SK-N-SH (cell line): ENCODE measurements around the gene POLR1E. TPM values are rescaled to one million over a fixed set of nuclear protein-coding genes. Genes with fewer than 3 reads are reported as not detected.

Source experiments
- CTCF ChIA-PET: fragments of 300-600, 350-600 bp; formaldehyde crosslinking; extraction: SDS; loops from one replicate; lab custom pipeline; 2021; lab: Yijun Ruan, JAX
- POLR2A ChIA-PET: fragments of 350-600 bp; sonication (Branson Sonifier 250); formaldehyde crosslinking; extraction: SDS; loops from one replicate; lab custom pipeline; 2020; ENCODE audit warnings: antibody characterized with exemption, inconsistent platforms; lab: Yijun Ruan, JAX
- DNase-seq: peaks from one replicate; pipeline ENCODE4 v3.0.0; 2012
- H2AFZ ChIP-seq: fragments of 200-600 bp; sonication (generic); 2 replicates; pipeline ENCODE4 v1.8.1; 2016; ENCODE audit warnings: antibody characterized with exemption, mild to moderate bottlenecking, low read depth
- H3F3A ChIP-seq: fragments of 200-600 bp; sonication (generic); replicated peaks from 2 replicates; pipeline ENCODE3; 2016; ENCODE audit warnings: antibody characterized with exemption, mild to moderate bottlenecking; ENCODE audit not compliant: insufficient read depth
- H3K27ac ChIP-seq, 2 experiments: fragments of 200-500 bp in 1 of 2; fragments of 200-600 bp in 1 of 2; sonication (Bioruptor generic) in 1 of 2; sonication (generic), shearing (Covaris generic) in 1 of 2; 2 replicates each; pipeline versions ENCODE4 v1.5.1 to v1.6.1; 2014 to 2016; ENCODE audit warnings: low read depth in 2 of 2, inconsistent platforms in 1 of 2, low read length in 1 of 2, mild to moderate bottlenecking in 1 of 2, mixed read lengths in 1 of 2
- H3K27me3 ChIP-seq: fragments of 200-600 bp; sonication (generic), shearing (Covaris generic); 2 replicates; pipeline ENCODE4 v1.6.1; 2016; ENCODE audit warnings: mixed run types; ENCODE audit not compliant: insufficient read depth
- H3K36me3 ChIP-seq, 2 experiments: fragments of 200-500 bp in 1 of 2; fragments of 200-600 bp in 1 of 2; sonication (Bioruptor generic) in 1 of 2; sonication (generic) in 1 of 2; replicated peaks in 1 of 2; 2 replicates each; pipeline versions ENCODE3 to v1.5.1; 2014 to 2016; ENCODE audit warnings: low read length in 1 of 2, mild to moderate bottlenecking in 1 of 2; ENCODE audit not compliant: insufficient read depth in 2 of 2, control insufficient read depth in 1 of 2
- H3K4me1 ChIP-seq, 2 experiments: fragments of 200-500 bp in 1 of 2; fragments of 200-600 bp in 1 of 2; sonication (Bioruptor generic) in 1 of 2; sonication (generic), shearing (Covaris generic) in 1 of 2; 2 replicates each; pipeline versions ENCODE4 v1.5.1 to v1.6.1; 2014 to 2016; ENCODE audit warnings: low read depth in 1 of 2, low read length in 1 of 2, mixed run types in 1 of 2; ENCODE audit not compliant: insufficient read depth in 2 of 2, control insufficient read depth in 1 of 2
- H3K4me2 ChIP-seq: fragments of 200-600 bp; sonication (generic), shearing (Covaris generic); 2 replicates; pipeline ENCODE4 v1.6.1; 2017; ENCODE audit warnings: mixed run types
- H3K4me3 ChIP-seq, 2 experiments: fragments of 200-500 bp in 1 of 2; fragments of 200-600 bp in 1 of 2; sonication (Bioruptor generic) in 1 of 2; sonication (generic), shearing (Covaris generic) in 1 of 2; 2 replicates each; pipeline versions ENCODE4 v1.5.1 to v1.8.1; 2014 to 2016; ENCODE audit warnings: low read depth in 2 of 2, inconsistent platforms in 1 of 2, low read length in 1 of 2, mild to moderate bottlenecking in 1 of 2, mixed read lengths in 1 of 2, moderate library complexity in 1 of 2
- H3K79me2 ChIP-seq: fragments of 200-600 bp; sonication (generic); 2 replicates; pipeline ENCODE4 v1.8.1; 2017; ENCODE audit warnings: mild to moderate bottlenecking; ENCODE audit not compliant: insufficient read depth
- H3K9ac ChIP-seq: fragments of 200-600 bp; sonication (generic); 2 replicates; pipeline ENCODE4 v1.6.1; 2017; ENCODE audit warnings: mixed run types
- H3K9me2 ChIP-seq: fragments of 200-600 bp; sonication (generic); 2 replicates; pipeline ENCODE4 v1.6.1; 2017; ENCODE audit warnings: mixed run types
- H3K9me3 ChIP-seq: fragments of 200-600 bp; sonication (generic); 2 replicates; pipeline ENCODE4 v1.6.1; 2017; ENCODE audit warnings: mixed run types, mild to moderate bottlenecking, moderate library complexity
- H4K20me1 ChIP-seq: fragments of 200-600 bp; sonication (generic); 2 replicates; pipeline ENCODE4 v1.6.1; 2017; ENCODE audit warnings: mild to moderate bottlenecking, mixed run types; ENCODE audit not compliant: insufficient read depth
- EP300 ChIP-seq, 2 experiments: IDR thresholded peaks; 2 replicates each; pipeline versions ENCODE4 v1.4.0 to v1.6.1; 2012; ENCODE audit warnings: borderline replicate concordance in 1 of 2, low read depth in 1 of 2, low read length in 1 of 2
- EZH2phosphoT487 ChIP-seq: fragments of 200-600 bp; sonication (generic); IDR thresholded peaks from 2 replicates; pipeline ENCODE4 v1.6.1; 2017; ENCODE audit warnings: low read depth, mixed run types, mild to moderate bottlenecking, antibody characterized with exemption, moderate library complexity, borderline replicate concordance
- FOXJ3 ChIP-seq: sonication (generic); formaldehyde crosslinking; IDR thresholded peaks from 2 replicates; pipeline ENCODE4 v1.5.1; 2020; ENCODE audit warnings: mild to moderate bottlenecking, missing genetic modification reagents
- FOXM1 ChIP-seq: IDR thresholded peaks from 2 replicates; pipeline ENCODE4 v1.4.0; 2012; ENCODE audit warnings: low read depth, mild to moderate bottlenecking
- GABPA ChIP-seq: IDR thresholded peaks from 2 replicates; pipeline ENCODE4 v1.4.0; 2012; ENCODE audit warnings: low read depth, mild to moderate bottlenecking
- GATA2 ChIP-seq: sonication (generic); formaldehyde crosslinking; IDR thresholded peaks from 2 replicates; pipeline ENCODE4 v1.5.0; 2020; ENCODE audit warnings: mild to moderate bottlenecking, missing genetic modification reagents
- MEF2A ChIP-seq: IDR thresholded peaks from 2 replicates; pipeline ENCODE4 v1.4.0; 2012; ENCODE audit warnings: low read depth, borderline replicate concordance
- MXI1 ChIP-seq: IDR thresholded peaks from 2 replicates; pipeline ENCODE4 v1.6.1; 2012; ENCODE audit warnings: mild to moderate bottlenecking, low read depth, low read length, improper control_type of control experiment
- NFIC ChIP-seq: IDR thresholded peaks from 2 replicates; pipeline ENCODE4 v1.4.0; 2012; ENCODE audit warnings: borderline replicate concordance
- NRF1 ChIP-seq: IDR thresholded peaks from 2 replicates; pipeline ENCODE4 v1.6.1; 2012; ENCODE audit warnings: low read depth, mild to moderate bottlenecking, low read length
- RFX5 ChIP-seq: IDR thresholded peaks from 2 replicates; pipeline ENCODE4 v1.6.1; 2012; ENCODE audit warnings: mild to moderate bottlenecking, improper control_type of control experiment, low read length
- RXRA ChIP-seq: IDR thresholded peaks from 2 replicates; pipeline ENCODE4 v1.4.0; 2012; ENCODE audit warnings: low read depth, mild to moderate bottlenecking, borderline replicate concordance
- SMC3 ChIP-seq: IDR thresholded peaks from 2 replicates; pipeline ENCODE4 v1.6.1; 2012; ENCODE audit warnings: low read depth, low read length, improper control_type of control experiment
- ZBTB33 ChIP-seq: IDR thresholded peaks from 2 replicates; pipeline ENCODE4 v1.4.0; 2012; ENCODE audit warnings: low read depth, borderline replicate concordance
- polyA plus RNA-seq, 3 experiments: library from polyadenylated mRNA; depleted of rRNA; stranded (reverse); fragments of >200 nt; gene quantifications; 2 replicates each; pipeline ENCODE4 v1.2.3, GENCODE V29; 2012
- TF ChIP-seq, protein P1 (sequence below): fragments of 200-600 bp; sonication (generic); IDR thresholded peaks from 2 replicates; pipeline ENCODE4 v1.6.1; 2017; ENCODE audit warnings: antibody characterized with exemption, mild to moderate bottlenecking, moderate library complexity
- TF ChIP-seq, protein P2 (sequence below): IDR thresholded peaks from 2 replicates; pipeline ENCODE4 v1.6.1; 2012; ENCODE audit warnings: mild to moderate bottlenecking, low read depth, low read length, moderate library complexity

POLR1E gene
- polyA plus RNA-seq, 1 of the 3 experiments (the other 2 are of a cell fraction): 38.8 TPM

DNA sequence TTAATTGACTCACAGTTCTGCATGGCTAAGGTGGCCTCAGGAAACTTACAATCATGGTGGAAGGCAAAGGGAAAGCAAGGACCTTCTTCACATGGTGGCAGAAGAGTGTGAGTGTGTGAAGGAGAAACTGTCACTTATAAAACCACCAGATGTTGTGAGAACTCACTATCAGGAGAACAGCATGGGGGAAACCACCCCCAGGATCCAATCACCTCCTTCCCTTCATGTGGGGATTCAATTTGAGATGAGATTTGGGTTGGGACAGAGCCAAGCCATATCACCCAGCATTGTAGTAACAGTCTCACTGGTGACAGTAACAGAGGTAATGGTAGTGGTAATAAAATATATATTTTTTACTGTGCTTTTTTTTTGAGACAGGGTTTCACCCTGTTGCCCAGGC is 38.6 kb upstream of the POLR1E start:
- Histone ChIP-seq H3K4me2 (no peak overlapping the region), H4K20me1 (peaks cover 67% of the 10 kb centered on the region), H3K36me3 (peaks cover 5 to 42% of the 10 kb centered on the region in 2 experiments), H3K27ac (no peak overlapping the region), H3K27me3 (no peaks in the 10 kb centered on the region), H3K4me3 (no peak overlapping the region), H3K9me3 (no peaks in the 10 kb centered on the region), H3K9ac (no peak overlapping the region), H2AFZ (no peak overlapping the region), H3K9me2 (no peaks in the 10 kb centered on the region), H3F3A (peaks cover 6% of the 10 kb centered on the region), H3K4me1 (peaks cover 0 to 8% of the 10 kb centered on the region in 2 experiments; a peak in 2 of 4 replicates), H3K79me2 (peaks cover 98% of the 10 kb centered on the region)
- no peak for DNase-seq
- ChIA-PET CTCF (interaction anchor here (1.0 kb wide), 1 partner anchor 9 kb away, joined by 3 read pairs; no protein-coding TSS in a partner anchor), POLR2A (no interaction called here)
- no peak for TF ChIP-seq EP300 (IDR thresholded peaks at IDR 0.05; ENCODE audit: borderline replicate concordance in 1 of 2, low read depth in 1 of 2, low read length in 1 of 2)
- TF ChIP-seq, protein P1, sequence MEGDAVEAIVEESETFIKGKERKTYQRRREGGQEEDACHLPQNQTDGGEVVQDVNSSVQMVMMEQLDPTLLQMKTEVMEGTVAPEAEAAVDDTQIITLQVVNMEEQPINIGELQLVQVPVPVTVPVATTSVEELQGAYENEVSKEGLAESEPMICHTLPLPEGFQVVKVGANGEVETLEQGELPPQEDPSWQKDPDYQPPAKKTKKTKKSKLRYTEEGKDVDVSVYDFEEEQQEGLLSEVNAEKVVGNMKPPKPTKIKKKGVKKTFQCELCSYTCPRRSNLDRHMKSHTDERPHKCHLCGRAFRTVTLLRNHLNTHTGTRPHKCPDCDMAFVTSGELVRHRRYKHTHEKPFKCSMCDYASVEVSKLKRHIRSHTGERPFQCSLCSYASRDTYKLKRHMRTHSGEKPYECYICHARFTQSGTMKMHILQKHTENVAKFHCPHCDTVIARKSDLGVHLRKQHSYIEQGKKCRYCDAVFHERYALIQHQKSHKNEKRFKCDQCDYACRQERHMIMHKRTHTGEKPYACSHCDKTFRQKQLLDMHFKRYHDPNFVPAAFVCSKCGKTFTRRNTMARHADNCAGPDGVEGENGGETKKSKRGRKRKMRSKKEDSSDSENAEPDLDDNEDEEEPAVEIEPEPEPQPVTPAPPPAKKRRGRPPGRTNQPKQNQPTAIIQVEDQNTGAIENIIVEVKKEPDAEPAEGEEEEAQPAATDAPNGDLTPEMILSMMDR: no peak
- no peak for TF ChIP-seq MEF2A
- no peak for TF ChIP-seq ZBTB33
- TF ChIP-seq NRF1: no peak
- TF ChIP-seq RXRA: no peak
- TF ChIP-seq RFX5: no peak
- TF ChIP-seq FOXJ3 (CRISPR knock-in tag): no peak
- TF ChIP-seq, protein P2, sequence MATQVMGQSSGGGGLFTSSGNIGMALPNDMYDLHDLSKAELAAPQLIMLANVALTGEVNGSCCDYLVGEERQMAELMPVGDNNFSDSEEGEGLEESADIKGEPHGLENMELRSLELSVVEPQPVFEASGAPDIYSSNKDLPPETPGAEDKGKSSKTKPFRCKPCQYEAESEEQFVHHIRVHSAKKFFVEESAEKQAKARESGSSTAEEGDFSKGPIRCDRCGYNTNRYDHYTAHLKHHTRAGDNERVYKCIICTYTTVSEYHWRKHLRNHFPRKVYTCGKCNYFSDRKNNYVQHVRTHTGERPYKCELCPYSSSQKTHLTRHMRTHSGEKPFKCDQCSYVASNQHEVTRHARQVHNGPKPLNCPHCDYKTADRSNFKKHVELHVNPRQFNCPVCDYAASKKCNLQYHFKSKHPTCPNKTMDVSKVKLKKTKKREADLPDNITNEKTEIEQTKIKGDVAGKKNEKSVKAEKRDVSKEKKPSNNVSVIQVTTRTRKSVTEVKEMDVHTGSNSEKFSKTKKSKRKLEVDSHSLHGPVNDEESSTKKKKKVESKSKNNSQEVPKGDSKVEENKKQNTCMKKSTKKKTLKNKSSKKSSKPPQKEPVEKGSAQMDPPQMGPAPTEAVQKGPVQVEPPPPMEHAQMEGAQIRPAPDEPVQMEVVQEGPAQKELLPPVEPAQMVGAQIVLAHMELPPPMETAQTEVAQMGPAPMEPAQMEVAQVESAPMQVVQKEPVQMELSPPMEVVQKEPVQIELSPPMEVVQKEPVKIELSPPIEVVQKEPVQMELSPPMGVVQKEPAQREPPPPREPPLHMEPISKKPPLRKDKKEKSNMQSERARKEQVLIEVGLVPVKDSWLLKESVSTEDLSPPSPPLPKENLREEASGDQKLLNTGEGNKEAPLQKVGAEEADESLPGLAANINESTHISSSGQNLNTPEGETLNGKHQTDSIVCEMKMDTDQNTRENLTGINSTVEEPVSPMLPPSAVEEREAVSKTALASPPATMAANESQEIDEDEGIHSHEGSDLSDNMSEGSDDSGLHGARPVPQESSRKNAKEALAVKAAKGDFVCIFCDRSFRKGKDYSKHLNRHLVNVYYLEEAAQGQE: no peak
- TF ChIP-seq GABPA: no peak
- TF ChIP-seq EZH2phosphoT487: no peak
- no peak for TF ChIP-seq MXI1
- TF ChIP-seq SMC3: no peak
- TF ChIP-seq NFIC: no peak
- TF ChIP-seq FOXM1: no peak
- no peak for TF ChIP-seq GATA2
